ENCODE measurements around the gene GUCY1B1. TPM values are rescaled to one million over a fixed set of nuclear protein-coding genes. Genes with fewer than 3 reads are reported as not detected.

GUCY1B1 gene
- total RNA-seq, 1 donor from 2014 or later: 2.1 TPM

DNA sequence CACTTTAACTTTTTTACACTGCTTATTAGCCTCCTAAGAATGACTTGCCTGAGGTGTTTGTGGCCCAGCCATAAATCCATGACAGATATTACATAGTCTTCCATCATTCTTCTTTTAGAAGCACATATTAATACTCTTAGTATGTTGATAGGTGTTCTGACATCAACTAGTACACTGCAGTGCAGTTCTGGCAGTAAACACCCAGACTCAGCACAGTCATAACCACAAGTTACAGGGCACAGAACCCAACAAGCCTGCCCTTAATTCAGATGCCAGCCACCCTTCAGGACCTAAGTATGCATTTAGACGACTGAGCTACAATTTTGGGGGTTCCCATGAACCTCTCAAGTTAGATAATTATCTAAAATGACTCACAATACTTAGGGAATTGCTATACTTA is 36.5 kb upstream of the GUCY1B1 start:
- Histone ChIP-seq H3K4me3 (ENCODE audit: low read depth, low read length) (no peak overlapping the region), H3K36me3 (ENCODE audit: control insufficient read depth, insufficient read depth, low read length) (no peaks in the 10 kb centered on the region), H3K27me3 (ENCODE audit: control insufficient read depth, insufficient read depth, low read length) (no peaks in the 10 kb centered on the region)
- no peak for DNase-seq (ENCODE audit: low read depth)
- no peak for FAIRE-seq
- TF ChIP-seq CTCF (IDR thresholded peaks at IDR 0.05; ENCODE audit: insufficient read depth, low read length, severe bottlenecking): no peak

- DNase-seq (ENCODE audit: low read depth): no peak
These were observed 35.9 kb upstream of the GUCY1B1 start for GRCh38 chr4:155722816-155723499.

DNA sequence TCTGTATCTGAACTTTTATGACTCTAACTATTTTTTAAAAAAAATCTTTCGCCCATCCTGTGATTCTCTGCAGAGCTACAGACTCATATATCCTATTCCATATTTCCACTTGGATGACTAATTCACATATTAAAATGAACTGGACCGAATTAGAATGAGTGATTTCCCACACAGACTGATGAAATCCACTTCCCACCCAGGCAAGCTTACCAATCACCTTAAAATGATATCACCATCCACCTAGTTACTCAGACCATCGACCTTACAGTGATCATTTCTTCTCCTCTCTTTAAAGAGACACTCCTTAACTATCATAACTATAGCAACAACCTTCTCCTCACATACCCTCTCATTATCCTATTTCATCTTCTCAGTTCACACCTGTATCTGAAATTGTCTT is 34.1 kb upstream of the GUCY1B1 start:
- no peaks in the 10 kb centered on the region for H3K27me3 ChIP-seq (ENCODE audit: control insufficient read depth, insufficient read depth, low read length)
- H3K4me3 ChIP-seq (ENCODE audit: low read depth, low read length): no peak overlapping the region
- DNase-seq (ENCODE audit: low read depth) (peak; percentile 23), FAIRE-seq (no peak)
- H3K36me3 ChIP-seq (ENCODE audit: control insufficient read depth, insufficient read depth, low read length): no peaks in the 10 kb centered on the region
- no peak for TF ChIP-seq CTCF (IDR thresholded peaks at IDR 0.05; ENCODE audit: insufficient read depth, low read length, severe bottlenecking)

More at GRCh38 chr4:155722816-155723499, 35.9 kb upstream of the GUCY1B1 start:
- Histone ChIP-seq H3K4me3 (ENCODE audit: low read depth, low read length) (no peak overlapping the region), H3K27me3 (ENCODE audit: control insufficient read depth, insufficient read depth, low read length) (no peaks in the 10 kb centered on the region), H3K36me3 (ENCODE audit: control insufficient read depth, insufficient read depth, low read length) (no peaks in the 10 kb centered on the region)
- no peak for TF ChIP-seq CTCF (IDR thresholded peaks at IDR 0.05; ENCODE audit: insufficient read depth, low read length, severe bottlenecking)
- no peak for FAIRE-seq

DNA sequence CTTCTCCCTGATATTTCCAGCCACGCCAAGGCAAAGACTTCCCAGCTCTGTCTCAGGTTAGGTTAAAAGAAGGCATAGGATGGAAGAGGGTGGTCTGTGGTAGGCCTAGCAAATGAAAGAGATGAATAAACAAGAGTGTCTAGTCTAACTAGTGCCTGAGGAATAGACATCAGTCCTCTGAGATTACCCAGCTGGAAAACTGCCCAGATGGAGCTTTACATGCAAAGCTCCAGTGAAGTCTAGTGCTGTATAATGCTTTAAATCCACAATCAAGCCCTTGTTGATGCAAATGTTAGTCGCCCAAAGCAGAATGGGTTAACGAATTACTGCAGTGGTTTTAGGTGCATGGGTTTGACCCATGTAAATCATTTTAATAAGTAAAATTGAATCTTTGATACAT is 24.8 kb upstream of the GUCY1B1 start:
- DNase-seq (ENCODE audit: low read depth): no peak
- H3K4me3 ChIP-seq (ENCODE audit: low read depth, low read length): no peak overlapping the region
- no peaks in the 10 kb centered on the region for H3K27me3 ChIP-seq (ENCODE audit: control insufficient read depth, insufficient read depth, low read length)
- H3K36me3 ChIP-seq (ENCODE audit: control insufficient read depth, insufficient read depth, low read length): no peaks in the 10 kb centered on the region
- no peak for FAIRE-seq
- TF ChIP-seq CTCF (IDR thresholded peaks at IDR 0.05; ENCODE audit: insufficient read depth, low read length, severe bottlenecking): no peak

DNA sequence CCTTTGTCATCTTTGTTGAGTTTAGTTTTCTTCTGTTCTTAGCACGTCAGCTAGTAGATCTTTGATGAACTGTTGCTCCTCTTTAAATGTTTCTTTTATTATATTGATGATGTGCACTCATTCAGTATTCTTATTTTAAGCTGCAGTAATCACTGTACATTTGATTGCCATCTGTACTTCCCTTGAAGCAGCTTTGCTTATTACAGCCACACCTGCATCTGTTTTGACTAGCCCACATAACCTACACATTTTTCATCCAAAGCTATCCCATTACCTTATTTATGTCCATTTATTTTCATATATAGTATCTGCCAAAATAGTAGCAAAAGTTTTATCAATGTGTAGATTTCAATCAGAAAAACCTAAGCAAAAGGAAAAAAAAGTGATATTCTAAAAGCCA is 23.9 kb upstream of the GUCY1B1 start:
- H3K4me3 ChIP-seq (ENCODE audit: low read depth, low read length): no peak overlapping the region
- TF ChIP-seq CTCF (IDR thresholded peaks at IDR 0.05; ENCODE audit: insufficient read depth, low read length, severe bottlenecking): no peak
- FAIRE-seq (no peak), DNase-seq (ENCODE audit: low read depth) (no peak)
- no peaks in the 10 kb centered on the region for H3K36me3 ChIP-seq (ENCODE audit: control insufficient read depth, insufficient read depth, low read length)
- no peaks in the 10 kb centered on the region for H3K27me3 ChIP-seq (ENCODE audit: control insufficient read depth, insufficient read depth, low read length)

DNA sequence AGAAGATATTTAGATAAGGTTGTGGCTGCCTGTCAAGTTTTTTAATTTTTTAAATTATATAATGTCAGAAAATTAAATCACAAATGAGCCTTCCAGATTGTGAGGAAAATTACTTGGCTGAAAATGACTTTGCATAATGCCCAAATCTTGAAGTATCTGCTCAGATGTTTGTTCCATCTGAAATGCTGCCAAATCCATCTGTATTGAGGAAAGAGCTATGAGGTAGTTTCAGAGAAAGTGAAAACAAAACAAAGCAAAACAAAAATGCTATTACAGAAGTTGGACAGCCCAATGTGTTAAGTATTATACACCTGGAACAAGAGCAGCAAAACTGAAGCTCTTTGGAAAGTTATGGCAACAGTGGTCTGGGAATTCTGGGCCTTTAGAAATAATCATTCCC is 23.3 kb upstream of the GUCY1B1 start:
- no peak for FAIRE-seq

More for the DNA sequence above, 23.3 kb upstream of the GUCY1B1 start:
- no peaks in the 10 kb centered on the region for H3K27me3 ChIP-seq (ENCODE audit: control insufficient read depth, insufficient read depth, low read length)
- H3K36me3 ChIP-seq (ENCODE audit: control insufficient read depth, insufficient read depth, low read length): no peaks in the 10 kb centered on the region
- DNase-seq (ENCODE audit: low read depth): no peak
- TF ChIP-seq CTCF (IDR thresholded peaks at IDR 0.05; ENCODE audit: insufficient read depth, low read length, severe bottlenecking): no peak
- H3K4me3 ChIP-seq (ENCODE audit: low read depth, low read length): no peak overlapping the region
